ENCODE data around the gene AZIN2. TPM values are rescaled to one million over a fixed set of nuclear protein-coding genes. Genes with fewer than 3 reads are reported as not detected.

The AZIN2 gene
- total RNA-seq, 2 experiments from 2014 or later = 0.27 to 0.63 TPM

- Histone ChIP-seq H3K27ac (ENCODE audit: low read depth, low read length, poor library complexity, severe bottlenecking) (peak overlapping the region; percentile 23), H3K4me2 (ENCODE audit: low read length) (peak overlapping the region; percentile 45), H3K9me2 (ENCODE audit: insufficient read depth, low read length) (no peaks in the 10 kb centered on the region), H3K9me3 (ENCODE audit: low read length) (no peaks in the 10 kb centered on the region), H2AFZ (ENCODE audit: low read length) (no peak overlapping the region), H3K4me1 (ENCODE audit: insufficient read depth, low read length, poor library complexity, severe bottlenecking) (peaks cover 15% of the 10 kb centered on the region), H3K79me2 (ENCODE audit: insufficient read depth, low read depth, low read length) (no peaks in the 10 kb centered on the region), H4K20me1 (ENCODE audit: insufficient read depth, low read length) (no peaks in the 10 kb centered on the region), H3K4me3 (ENCODE audit: low read depth, low read length, poor library complexity, severe bottlenecking) (no peak overlapping the region), H3K36me3 (ENCODE audit: insufficient read depth, low read length) (no peaks in the 10 kb centered on the region)
- TF ChIP-seq CTCF (conservative IDR thresholded peaks at IDR 0.05; ENCODE audit: low read length) (no peak), EZH2phosphoT487 (IDR thresholded peaks at IDR 0.05; ENCODE audit: borderline replicate concordance, low read depth, low read length) (no peak)
- CTCF ChIA-PET (ENCODE audit: unreplicated experiment) = no interaction called here
- intact Hi-C loops (cut with micrococcal nuclease; ENCODE audit: unreplicated experiment) = no loop called here
- POLR2A ChIA-PET = interaction anchor here (0.7 kb wide), 1 partner anchor 123 kb away, joined by 3 read pairs; no protein-coding TSS in a partner anchor
- DNase-seq (ENCODE audit: low spot score) = no peak
- BruUV-seq (replicated peaks) = no TSS peak
These were observed 72.7 kb downstream of the AZIN2 start for GRCh38 chr1:33153650-33154049.

GRCh38 chr1:33155877-33156538, 75.1 kb downstream of the AZIN2 start:
- no peaks in the 10 kb centered on the region for H3K36me3 ChIP-seq (ENCODE audit: insufficient read depth, low read length)
- H3K9me2 ChIP-seq (ENCODE audit: insufficient read depth, low read length) = no peaks in the 10 kb centered on the region
- H3K4me1 ChIP-seq (ENCODE audit: insufficient read depth, low read length, poor library complexity, severe bottlenecking) = peaks cover 15% of the 10 kb centered on the region
- no peak for TF ChIP-seq EZH2phosphoT487 (IDR thresholded peaks at IDR 0.05; ENCODE audit: borderline replicate concordance, low read depth, low read length)
- TF ChIP-seq CTCF (conservative IDR thresholded peaks at IDR 0.05; ENCODE audit: low read length) = no peak
- no peak overlapping the region for H3K4me2 ChIP-seq (ENCODE audit: low read length)
- CTCF ChIA-PET (ENCODE audit: unreplicated experiment) = no interaction called here
- no peak overlapping the region for H3K4me3 ChIP-seq (ENCODE audit: low read depth, low read length, poor library complexity, severe bottlenecking)
- intact Hi-C loops (cut with micrococcal nuclease; ENCODE audit: unreplicated experiment) = no loop called here
- POLR2A ChIA-PET = no interaction called here
- H2AFZ ChIP-seq (ENCODE audit: low read length) = no peak overlapping the region
- H4K20me1 ChIP-seq (ENCODE audit: insufficient read depth, low read length) = no peaks in the 10 kb centered on the region
- no peak overlapping the region for H3K27ac ChIP-seq (ENCODE audit: low read depth, low read length, poor library complexity, severe bottlenecking)
- H3K79me2 ChIP-seq (ENCODE audit: insufficient read depth, low read depth, low read length) = no peaks in the 10 kb centered on the region
- no TSS peak for BruUV-seq (replicated peaks)
- DNase-seq (ENCODE audit: low spot score) = no peak
- no peaks in the 10 kb centered on the region for H3K9me3 ChIP-seq (ENCODE audit: low read length)

- no peaks in the 10 kb centered on the region for H4K20me1 ChIP-seq (ENCODE audit: insufficient read depth, low read length)
- peaks cover 15% of the 10 kb centered on the region for H3K4me1 ChIP-seq (ENCODE audit: insufficient read depth, low read length, poor library complexity, severe bottlenecking)
- intact Hi-C loops (cut with micrococcal nuclease; ENCODE audit: unreplicated experiment) = no loop called here
- H3K79me2 ChIP-seq (ENCODE audit: insufficient read depth, low read depth, low read length) = no peaks in the 10 kb centered on the region
- H3K36me3 ChIP-seq (ENCODE audit: insufficient read depth, low read length) = no peaks in the 10 kb centered on the region
- no peak overlapping the region for H3K4me3 ChIP-seq (ENCODE audit: low read depth, low read length, poor library complexity, severe bottlenecking)
- POLR2A ChIA-PET = no interaction called here
- TF ChIP-seq EZH2phosphoT487 (IDR thresholded peaks at IDR 0.05; ENCODE audit: borderline replicate concordance, low read depth, low read length) = no peak
- CTCF ChIA-PET (ENCODE audit: unreplicated experiment) = no interaction called here
- no peak overlapping the region for H2AFZ ChIP-seq (ENCODE audit: low read length)
- BruUV-seq (replicated peaks) = no TSS peak
- no peak overlapping the region for H3K4me2 ChIP-seq (ENCODE audit: low read length)
- no peaks in the 10 kb centered on the region for H3K9me3 ChIP-seq (ENCODE audit: low read length)
- no peak for DNase-seq (ENCODE audit: low spot score)
- no peaks in the 10 kb centered on the region for H3K9me2 ChIP-seq (ENCODE audit: insufficient read depth, low read length)
- H3K27ac ChIP-seq (ENCODE audit: low read depth, low read length, poor library complexity, severe bottlenecking) = no peak overlapping the region
These were observed 76.2 kb downstream of the AZIN2 start for GRCh38 chr1:33157131-33157530.
